COR-L47 (cell line): ENCODE measurements around the gene C2CD2L.
"Not testable (repeated sequence)": the region's sequence is repeated elsewhere in the genome, so short reads cannot be mapped to it uniquely, and the experiment has no call there.

ENCODE experiments used
- DNase-seq: peaks from one replicate; lab custom pipeline; 2025; lab: John Stamatoyannopoulos, UW

The C2CD2L gene

DNA sequence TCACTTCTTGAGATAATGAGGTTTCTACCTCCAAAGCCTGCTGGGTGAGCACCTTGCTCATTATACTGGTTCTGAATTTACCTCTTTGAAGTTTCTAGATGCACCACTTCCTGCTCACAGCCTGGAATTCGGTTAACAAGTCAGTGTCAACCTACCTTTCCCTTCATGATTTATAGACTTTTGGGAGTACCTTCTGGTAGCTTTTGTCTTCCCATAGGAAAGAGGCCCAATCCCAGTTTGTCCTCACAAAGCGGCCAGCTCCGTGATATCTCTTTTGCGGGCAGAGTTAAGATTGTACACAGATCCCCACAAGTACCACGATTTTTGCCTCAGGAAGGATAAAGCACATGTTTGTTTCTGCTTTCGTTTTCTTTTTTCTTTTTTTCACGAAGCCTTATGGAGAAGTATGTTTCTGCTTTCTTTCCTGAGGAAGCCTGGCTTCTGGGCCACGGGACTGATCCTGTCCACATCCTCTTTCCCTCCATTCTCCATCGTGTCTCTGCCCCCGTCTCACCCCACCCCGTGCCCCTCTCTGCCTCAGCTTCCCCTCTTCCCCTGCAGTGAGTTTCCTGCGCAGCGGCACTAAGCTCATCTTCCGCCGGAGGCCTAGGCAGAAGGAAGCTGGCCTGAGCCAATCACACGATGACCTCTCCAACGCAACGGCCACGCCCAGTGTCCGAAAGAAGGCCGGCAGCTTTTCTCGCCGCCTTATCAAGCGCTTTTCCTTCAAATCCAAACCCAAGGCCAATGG, 8.5 kb downstream of the C2CD2L start:
- no peak for DNase-seq

DNA sequence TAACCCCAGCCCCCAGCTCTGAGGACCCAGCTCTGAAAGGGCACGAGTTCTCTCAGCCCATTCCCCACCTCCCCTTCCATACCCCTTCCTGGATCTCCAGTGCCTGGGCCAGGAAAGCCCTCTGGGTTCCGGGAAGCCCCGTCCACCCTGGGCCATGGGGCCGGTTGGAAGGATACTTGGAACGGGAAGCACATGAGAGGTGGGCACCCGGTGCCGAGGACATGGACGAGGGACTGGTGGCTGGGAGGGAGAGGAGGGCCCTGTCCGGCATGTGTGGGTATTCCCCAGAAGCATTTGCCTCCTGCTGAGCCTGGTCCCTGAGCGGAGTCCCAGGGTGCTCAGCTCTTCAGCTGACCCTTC, 9.1 kb downstream of the C2CD2L start:
- DNase-seq: no peak

DNA sequence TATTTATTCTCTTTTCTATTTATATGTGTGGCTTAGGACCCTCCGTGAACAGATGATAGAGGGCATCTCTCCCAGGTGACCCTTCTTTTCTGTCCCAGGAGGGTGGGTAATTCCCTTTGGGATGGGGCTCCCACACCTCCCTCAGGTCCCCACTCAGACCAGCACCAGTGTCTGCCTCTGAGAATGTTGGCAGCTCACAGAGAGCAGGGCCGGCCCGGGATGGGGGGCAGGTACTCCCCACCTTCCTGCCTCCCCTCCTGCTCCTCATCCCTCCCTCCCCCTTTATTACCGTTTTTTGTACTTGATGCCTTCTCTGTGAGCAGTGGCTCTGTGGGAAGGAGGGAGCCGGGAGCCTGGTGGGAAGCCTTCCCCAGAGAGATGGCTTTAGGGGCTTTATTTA, 9.5 kb downstream of the C2CD2L start:
- no peak for DNase-seq

DNA sequence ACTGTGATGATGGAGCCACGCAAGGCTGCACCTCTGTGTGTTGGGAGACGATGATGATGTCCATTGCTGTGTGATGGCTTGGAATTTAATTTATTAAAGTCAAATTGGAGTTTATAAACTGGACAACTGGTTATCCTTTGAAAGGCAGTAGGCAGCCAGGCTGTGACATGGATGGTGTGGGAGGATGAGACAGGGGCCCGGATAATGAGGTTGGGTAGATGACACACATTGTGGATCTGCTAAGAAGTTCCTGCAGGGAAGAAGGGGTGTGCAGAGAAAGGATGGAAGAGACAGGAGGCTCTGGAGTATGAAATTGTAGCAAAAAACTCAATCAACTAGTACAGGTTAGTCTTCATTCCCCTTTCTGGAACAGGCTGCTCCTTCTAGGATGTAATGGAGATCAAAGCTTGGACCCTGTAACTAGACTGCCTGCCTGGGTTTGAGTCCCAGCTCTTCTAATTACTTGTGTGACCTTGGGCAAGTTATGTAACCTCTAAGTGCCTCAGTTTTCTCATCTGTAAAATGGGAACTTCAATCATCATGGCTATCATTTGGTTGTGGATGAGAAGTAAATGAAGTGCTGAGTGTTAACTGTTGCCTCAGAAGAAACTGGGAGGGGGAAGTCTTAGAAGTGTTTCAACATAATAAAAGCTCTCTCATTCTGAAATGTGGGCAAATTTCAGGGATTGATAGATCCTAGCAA, 10.0 kb downstream of the C2CD2L start:
- no peak for DNase-seq

DNA sequence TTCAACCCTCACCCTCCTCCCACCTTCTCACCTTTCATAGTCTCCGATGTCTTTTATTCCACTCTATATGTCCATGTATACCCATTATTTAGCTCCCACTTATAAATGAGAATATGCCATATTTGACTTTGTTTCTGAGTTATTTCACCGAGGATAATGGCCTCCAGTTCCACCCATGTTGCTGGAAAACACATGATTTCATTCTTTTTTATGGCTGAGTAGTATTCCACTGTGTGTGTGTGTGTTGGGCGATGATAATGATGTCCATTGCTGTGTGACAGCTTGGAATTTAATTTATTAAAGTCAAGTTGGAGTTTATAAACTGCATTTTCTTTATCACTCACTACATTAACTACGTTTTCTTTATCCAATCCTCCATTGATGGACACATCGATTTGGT, 11.1 kb downstream of the C2CD2L start:
- no peak for DNase-seq

DNA sequence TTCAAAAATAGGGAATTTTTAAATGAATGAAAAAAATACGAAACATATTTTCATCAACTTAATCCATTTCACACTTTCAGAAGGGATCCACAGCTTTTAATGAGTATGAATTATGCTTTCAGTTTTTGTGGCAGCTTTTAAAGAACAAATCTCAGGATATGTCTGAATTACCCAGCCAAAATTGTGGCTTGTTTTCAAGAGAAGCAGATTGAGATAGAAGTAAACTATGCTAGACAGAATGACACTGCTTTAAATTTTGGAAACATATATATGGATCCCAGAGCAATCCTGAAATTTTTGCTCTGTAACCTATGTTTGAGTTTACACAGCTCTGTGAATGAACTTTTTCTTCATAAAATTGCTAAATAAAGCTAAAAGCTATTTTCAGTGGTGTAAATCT, 11.8 kb downstream of the C2CD2L start:
- DNase-seq: no peak

DNA sequence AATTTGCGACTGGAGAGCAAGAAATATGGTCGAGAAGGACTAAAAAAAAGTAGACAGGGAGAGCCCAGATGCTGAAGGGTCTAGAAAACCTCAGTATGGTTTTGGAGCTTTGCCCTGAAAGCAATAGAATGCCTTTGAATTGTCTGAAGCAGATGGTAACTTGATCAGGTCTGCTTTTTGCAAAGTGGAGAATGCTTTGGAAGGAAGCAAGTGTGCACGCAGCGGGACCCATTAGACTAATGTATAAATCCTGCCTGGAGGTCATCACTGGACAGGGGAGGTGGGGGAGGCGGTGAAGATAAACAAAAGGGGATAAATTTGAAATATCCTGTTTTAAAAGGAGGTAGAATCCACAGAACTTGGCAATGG, 13.5 kb downstream of the C2CD2L start:
- peak; percentile 55 for DNase-seq

DNA sequence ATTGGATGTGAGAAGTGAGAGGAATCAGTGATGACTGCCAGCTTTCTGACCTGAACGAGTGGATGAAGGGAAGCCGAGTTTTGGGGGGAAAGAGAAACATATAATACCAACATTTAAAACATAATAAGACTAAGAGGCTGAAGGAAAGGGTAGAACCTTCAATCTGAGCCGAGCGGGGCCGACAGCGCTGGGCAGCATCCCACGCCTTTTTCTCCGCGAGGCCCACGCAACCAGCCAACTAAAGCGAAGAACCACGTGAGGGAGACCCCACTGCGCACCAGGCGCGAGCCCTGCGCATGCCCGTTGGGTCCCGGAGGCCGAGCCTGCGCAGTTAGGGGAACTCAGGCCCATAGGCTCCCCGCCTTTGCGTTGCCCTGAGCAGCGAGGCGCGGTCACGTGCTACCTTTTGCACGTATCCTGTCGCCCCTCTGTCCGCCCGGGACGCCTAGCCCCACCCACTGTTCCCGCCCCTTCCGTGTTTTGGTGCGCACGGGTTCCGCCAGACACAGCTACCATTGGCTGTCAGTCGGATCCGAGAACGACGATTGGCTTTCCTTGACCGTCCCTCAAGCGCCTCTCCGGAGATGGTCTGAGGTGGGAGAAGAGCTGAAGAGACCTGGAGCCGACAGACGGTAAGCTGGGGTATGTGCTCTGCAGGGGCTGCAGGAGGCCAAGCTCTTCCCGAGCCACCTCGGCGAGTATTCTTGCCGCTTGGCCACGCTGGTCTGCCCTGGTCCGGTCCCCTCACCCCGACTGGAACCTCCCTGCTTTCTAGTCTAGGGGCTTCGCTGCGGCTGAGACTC, 14.1 kb downstream of the C2CD2L start, which contains the start of gene HINFP:
Gene HINFP (plus strand): TSS at position 573 of the 803 bp plus-strand sequence. CDS start 5,365 bp downstream, outside the sequence.
- peak; percentile 99 for DNase-seq

DNA sequence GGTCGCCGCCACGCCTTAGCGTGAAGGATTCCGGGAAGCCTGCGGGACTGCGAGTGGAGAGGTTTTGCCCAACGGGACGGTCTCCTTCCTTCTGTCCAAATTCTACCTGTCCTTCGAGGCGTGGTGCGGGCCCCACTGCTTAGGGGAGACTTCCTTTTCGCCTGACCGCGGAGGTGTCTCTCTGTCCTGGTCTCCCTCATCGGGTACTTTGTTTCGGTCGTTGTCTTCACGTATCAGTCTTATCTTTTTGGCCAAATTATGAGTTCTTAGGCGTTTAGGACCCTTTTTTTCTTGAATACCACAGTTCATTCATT, 14.6 kb downstream of the C2CD2L start:
- no peak for DNase-seq

DNA sequence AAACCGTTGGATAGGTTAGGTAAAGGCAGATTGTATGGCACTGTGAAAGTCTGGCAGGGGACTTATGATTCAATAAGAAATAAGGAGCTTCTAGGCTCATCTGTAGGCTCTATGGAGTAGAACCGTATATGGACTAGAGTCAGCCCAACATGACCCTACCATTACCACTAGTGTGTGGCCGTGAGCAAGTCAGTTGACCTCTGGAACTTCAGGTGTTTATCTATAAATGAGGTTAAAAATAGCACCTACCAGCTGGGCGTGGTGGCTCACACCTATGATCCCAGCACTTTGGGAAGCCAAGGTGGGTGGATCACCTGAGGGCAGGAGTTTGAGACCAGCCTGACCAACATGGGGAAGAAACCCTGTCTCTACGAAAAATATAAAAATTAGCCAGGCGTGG, 18.7 kb downstream of the C2CD2L start:
- no peak for DNase-seq

DNA sequence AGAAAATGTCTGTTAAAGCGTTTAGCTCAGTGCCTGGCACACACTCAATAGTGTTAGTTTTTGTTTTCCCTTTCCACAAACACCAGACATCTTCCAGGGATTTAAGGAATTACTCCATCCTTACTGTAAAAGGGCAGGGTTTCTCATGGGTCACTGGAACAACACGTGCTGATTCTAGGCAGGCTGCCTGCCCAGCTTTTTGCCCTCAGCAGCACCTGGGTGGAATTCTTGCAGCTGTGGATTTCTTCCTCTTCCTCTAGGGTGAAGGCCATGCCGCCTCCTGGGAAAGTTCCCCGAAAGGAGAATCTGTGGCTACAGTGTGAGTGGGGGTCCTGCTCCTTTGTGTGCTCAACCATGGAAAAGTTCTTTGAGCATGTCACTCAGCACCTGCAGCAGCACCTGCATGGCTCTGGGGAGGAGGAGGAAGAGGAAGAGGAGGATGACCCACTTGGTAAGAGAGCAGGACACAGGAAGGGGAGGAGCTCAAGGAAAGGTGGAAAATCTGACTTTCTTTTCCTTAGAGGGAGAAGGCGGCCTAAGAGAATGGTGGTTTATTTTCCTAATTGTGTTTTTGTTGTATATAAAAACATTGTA, 19.6 kb downstream of the C2CD2L start:
- no peak for DNase-seq

DNA sequence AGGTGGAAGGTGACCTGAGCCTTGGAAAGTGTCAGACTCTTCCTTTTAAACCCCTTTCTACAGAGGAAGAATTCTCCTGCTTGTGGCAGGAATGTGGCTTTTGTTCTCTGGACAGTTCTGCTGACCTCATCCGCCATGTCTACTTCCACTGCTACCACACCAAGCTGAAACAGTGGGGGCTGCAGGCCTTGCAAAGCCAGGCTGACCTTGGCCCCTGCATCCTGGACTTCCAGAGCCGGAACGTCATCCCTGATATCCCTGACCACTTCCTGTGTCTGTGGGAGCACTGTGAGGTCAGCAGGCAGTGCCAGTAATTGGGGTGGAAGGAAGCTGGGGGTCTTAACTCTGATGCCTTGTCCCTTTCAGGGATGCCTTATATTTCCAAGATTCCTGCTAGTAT, 23.5 kb downstream of the C2CD2L start:
- no peak for DNase-seq

DNA sequence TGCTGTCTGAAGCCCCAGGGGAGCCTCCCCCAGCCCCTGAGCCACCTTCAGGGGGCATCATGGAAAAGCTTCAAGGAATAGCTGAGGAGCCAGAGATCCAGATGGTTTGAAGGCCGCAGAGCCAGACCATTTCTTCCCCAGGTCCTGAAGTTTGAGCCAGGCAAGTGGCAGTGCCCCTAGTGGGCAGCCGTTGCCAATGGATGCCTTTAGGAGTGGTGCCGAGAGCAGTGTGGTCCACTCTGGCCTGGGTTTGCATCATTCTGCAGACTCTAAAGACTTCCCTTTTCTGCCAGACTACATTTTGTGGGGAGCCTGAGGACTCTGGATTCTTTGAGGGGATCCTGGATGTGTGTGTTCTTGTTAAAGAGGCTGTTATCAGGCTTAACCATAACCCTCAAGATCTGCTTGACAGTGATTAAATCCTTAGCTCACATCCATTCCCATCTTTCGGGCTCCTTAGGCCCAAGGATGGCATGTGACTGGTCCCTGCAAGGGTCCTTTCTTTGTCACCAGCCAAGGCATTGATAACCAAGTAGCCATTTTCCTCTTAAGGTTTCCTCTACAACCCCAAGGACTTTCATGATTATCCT, 27.3 kb downstream of the C2CD2L start:
- no peak for DNase-seq

DNA sequence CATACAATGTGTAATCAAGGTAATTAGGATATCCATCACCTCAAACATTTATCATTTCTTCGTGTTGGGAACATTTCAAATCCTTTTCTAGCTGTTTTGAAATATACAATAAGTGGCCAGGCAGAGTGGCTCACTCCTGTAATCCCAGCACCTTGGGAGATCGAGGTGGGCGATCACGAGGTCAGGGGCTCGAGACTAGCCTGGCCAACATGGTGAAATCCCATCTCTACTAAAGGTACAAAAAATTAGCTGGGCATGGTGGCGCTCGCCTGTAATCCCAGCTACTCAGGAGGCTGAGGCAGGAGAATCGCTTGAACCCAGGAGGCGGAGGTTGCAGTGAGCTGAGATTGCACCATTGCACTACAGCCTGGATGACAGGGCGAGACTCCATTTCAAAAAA, 32.1 kb downstream of the C2CD2L start:
- not testable (repeated sequence) for DNase-seq

DNA sequence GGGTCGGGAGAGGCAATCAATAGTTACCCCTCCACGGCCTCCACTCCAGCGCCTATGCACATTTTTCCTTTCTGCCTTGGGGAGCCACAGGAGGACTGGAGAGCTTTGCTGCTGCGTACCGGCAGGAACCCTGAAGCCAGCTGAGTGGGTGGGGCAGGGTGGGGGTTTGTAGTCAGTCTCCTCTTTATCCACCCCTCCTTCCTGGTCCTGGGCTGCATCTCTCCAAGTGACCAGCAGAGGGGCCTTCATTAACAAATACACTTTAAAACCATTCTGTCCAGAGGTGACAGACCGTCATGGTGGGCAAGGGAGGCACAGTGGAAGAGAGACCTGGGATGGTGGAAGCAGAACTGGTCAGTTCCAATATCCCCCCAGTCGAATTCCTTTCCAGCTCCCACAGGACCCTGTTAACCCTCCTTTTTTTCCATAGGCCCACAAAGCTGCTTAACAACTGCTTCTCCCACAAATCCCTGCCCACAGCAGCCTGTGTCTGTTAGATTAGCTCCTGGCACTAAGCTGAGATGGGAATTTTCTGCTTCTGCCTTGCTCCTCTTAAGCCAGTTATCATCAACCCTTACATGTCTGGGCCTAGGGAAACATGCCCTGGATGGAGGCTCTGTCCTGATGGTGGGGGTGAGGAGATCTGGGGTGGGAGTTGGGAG, 37.8 kb downstream of the C2CD2L start:
- DNase-seq: peak; percentile 67

DNA sequence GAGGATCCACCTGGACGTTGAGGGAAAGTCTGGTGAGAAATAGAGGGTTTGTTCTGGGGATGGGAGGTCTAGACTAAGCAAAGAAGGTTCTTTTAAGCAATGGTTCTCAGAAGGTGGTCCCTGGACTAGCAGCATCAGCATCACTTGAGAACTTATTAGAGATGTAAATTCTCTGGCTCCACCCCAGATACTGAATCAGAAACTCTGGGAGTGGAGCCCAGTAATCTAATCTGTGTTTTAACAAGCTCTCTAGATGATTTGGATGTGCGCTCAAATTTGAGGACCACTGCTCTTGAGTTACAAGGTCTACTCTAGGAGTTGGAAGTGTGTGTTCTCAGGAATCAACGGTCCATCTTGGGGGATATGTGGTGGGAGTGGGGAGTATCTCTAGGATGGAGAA, 38.4 kb downstream of the C2CD2L start:
- DNase-seq: no peak

DNA sequence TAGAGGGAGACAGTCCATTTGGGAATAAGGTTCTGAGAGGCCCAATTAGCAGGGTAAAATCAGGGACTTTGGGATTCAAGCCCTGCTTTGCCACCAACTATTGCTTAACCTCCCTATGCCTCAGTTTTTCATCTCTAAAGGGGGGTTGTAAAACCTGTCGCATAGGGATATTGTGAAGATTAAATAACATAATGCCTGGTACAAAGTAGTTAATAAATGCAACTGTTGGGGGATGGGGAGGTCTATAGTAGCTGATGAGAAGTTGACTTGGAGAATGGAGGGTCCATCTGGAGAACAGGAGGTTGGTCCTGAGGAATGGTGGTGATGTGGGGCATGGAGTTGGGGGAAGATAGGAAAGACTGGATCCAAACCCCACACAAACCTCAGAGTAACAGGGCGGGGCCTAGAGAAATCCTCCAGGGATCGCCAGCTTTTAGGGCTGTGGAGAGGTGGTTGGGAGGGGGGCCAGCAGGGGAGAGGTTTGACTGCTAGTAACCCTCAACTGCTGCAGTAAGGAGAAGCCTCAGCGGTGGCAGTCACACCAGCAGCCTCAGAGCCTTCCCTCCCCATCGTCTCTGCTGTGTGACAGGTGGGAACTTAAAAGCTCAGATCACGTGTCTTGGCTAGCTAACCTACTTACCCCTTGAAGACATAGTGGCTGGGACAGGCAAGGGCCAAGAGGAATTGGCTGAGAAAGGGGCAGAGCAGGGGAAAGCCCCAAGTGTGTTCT, 40.6 kb downstream of the C2CD2L start:
- DNase-seq: no peak

DNA sequence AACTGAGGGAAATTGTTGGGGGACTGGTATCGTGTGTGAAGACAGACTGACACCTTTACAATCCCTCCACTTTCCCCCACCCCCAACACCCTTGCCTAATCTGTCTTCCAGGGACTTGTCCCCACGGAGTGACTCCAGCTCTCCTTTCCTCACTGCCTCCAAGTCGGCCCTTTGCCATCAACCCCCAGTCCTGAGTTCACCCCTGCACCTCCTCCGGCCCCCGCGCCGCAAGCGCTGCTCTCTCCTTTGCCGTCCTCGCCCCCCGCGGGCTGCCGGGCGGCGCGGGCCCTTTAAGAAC, 41.5 kb downstream of the C2CD2L start:
- no peak for DNase-seq

DNA sequence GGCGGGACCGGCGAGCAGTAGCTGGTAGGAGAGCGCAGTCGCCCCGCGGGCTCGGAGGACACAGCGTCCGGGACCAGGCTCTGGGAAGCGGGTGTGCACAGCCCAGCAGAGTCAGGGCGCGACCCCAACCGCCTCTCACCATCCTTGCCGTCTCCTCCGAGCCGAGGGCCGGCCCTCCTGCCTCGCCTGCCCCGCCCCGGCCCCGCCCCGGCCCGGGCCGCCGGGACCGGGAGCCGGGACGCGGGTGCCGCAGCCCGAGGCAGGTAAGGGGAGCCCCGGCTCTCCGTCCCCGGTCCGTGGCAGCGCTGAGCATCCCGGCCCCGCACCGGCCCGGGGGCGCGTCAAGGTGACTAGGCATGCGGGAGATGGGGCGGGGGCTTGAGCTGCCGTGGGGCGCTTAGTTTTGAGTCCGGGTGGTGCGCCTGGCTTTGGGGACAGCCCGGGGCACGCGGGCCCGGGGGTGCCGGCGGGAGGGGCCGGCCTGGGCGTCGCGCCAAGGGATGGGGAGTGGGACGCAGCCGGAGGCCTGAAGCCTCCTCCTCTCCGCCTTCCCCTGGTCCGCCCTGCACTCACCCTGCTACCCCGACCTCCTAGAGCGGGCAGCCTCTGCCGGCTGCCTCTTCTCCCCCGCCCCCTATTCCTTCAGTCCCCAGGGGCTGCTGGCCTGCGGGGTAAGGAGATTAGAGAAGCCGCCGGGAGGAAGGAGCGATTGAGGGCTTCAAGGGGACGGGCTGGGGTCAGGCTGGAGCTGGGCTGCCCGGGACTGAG, 42.1 kb downstream of the C2CD2L start, which contains the start of gene ABCG4:
Gene ABCG4 (plus strand): TSS at position 35 of the 768 bp plus-strand sequence. CDS start 914 bp downstream, outside the sequence.
- peak; percentile 26 for DNase-seq

DNA sequence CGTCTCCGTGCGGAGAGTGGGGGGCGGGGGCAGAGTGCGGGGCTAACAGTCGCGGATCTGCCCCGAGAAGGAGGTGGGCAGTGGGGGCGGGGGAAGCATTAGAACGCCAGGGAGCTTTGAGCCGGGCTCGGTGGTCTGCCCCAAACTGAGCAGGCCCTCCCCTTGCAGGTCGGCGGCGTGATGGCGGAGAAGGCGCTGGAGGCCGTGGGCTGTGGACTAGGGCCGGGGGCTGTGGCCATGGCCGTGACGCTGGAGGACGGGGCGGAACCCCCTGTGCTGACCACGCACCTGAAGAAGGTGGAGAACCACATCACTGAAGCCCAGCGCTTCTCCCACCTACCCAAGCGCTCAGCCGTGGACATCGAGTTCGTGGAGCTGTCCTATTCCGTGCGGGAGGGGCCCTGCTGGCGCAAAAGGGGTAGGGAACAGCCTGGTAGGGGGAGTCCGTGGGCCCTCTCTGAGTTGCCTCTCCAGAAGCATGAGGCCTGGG, 42.7 kb downstream of the C2CD2L start:
- DNase-seq: no peak
